SH-SY5Y (cell line): ENCODE data around the gene PHACTR4.

Experiments used
- GATA2 ChIP-seq: IDR thresholded peaks from 2 replicates; pipeline ENCODE4 v1.6.1; 2011; ENCODE audit warnings: mild to moderate bottlenecking, low read depth, low read length
- GATA3 ChIP-seq: IDR thresholded peaks from 2 replicates; pipeline ENCODE4 v1.6.1; 2011; ENCODE audit warnings: low read depth, mild to moderate bottlenecking, low read length, moderate library complexity

- no peak for TF ChIP-seq GATA2
- no peak for TF ChIP-seq GATA3
These were observed 81.0 kb downstream of the PHACTR4 start for GRCh38 chr1:28450561-28450960.
